HG02623 (cell line): ENCODE measurements around the gene KCNS3.
A peak's percentile ranks its signal among the peaks of the same experiment; 100 is the strongest.

ENCODE experiments used
- ATAC-seq: cut with Tn5 transposase; IDR thresholded peaks from one replicate; pipeline ENCODE4 v1.9.1; 2021; ENCODE audit warnings: moderate library complexity; ENCODE audit not compliant: unreplicated experiment

Gene KCNS3, protein sequence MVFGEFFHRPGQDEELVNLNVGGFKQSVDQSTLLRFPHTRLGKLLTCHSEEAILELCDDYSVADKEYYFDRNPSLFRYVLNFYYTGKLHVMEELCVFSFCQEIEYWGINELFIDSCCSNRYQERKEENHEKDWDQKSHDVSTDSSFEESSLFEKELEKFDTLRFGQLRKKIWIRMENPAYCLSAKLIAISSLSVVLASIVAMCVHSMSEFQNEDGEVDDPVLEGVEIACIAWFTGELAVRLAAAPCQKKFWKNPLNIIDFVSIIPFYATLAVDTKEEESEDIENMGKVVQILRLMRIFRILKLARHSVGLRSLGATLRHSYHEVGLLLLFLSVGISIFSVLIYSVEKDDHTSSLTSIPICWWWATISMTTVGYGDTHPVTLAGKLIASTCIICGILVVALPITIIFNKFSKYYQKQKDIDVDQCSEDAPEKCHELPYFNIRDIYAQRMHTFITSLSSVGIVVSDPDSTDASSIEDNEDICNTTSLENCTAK

DNA sequence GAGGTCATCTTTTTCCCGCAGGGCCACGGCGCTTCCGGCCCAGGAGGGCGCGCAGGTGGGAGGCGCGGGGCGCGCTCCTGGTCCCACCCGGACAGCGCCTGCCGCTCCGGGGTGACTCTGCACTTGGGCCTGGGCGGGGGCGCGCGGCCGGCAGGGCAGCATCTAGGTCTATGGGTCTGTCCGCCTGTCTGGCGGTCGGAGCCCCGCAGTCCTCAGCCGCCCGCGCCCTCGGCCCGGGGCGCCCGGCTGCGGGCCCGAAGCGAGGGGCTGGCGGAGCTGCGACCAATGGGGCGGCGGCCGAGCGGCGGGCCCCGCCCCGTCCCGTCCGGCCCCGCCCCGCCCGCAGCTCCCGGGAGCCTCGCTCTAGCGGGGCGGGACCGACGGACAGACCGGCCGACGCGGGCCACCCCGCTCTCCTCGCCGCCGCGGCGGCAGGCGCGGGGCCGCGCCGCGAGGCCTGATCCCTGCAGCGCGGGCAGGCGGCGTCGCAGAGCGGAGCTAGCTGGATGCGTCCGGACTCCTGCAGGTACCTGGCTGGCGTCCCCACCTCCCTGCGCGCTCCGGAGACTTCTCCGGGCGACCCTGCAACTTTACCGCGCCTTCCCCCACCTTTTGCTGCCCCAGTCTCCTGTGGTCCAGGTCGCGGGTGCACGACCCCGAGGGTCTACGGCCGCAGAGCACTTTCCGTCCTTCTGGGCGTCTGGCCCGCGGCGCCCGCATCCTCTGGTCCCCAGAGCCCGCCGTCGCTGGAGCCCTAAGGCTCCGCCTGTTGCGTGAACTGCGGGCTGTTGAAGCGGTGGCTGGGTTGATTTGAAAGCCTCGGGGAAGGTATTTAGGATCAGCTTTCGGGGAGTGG is at the start of gene KCNS3:
Gene KCNS3 (plus strand): TSS at position 387 of the 856 bp plus-strand sequence. CDS start 52,342 bp downstream, outside the sequence.
- ATAC-seq: peak; percentile 82

DNA sequence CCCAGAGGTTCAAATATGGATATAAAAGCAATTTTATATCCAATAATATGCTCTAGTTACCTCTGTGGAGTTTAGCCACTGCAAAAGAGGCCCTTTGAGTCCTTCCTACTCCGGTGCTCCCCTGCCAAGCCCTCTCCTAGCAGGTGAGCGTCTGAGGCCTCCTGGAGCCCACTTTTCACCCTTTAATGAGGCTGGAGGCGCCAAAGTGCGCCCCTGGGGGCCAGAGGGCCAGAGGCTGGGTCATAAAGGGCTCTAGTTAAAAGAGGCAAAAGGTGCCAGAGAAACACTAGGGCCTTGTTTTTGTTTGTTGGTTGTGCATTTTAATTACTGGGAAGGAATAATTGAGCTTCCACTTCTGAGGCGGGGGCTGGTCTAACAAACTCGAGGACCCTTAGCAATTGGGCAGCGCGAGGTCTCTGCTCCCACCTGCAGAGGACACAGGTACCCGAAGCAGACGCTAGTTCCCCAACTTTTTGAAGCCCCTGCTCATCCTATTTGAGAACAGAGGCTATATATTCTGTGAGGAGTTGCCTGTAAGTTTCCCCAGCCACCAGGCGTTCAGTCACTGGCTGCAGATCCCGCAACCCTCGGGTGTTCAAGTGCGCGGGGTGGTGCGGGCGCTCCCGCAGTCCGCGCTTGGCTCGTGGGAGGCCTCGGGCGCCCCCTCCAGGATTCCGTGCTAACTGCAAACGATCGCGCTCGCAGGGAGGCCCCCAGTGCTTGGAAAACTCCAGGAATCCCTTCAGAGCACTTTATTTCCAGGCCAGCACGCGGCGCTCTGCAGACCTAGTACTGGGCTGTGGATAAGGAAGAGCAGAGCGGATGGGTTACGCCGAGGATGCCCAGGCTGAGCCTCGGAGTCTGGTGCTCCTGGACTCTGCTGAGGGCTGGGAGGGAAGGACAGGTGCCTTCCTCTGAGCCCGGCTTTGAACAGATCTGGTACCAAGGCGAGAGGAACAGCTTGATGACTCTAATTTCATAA is 48.1 kb upstream of the KCNS3 start:
- ATAC-seq: peak; percentile 89

DNA sequence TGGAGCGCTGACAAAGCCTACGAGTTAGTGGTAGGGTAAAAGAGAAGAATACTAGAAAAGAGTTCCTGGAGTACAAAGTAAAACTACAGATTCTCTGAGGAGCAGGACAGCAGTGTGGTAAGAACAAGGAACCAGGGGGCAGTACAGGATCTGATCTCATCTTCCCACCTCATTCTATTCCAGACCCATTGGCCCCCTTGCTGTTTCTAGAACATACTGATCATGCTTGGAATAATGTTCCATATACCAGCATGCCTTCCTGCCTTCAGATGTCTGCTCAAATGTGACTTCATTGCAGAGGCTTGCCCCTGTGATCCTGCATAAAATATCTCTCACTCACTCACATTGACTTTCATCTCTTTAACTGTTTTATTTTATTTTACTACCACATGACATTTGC is 43.0 kb upstream of the KCNS3 start:
- ATAC-seq: no peak

DNA sequence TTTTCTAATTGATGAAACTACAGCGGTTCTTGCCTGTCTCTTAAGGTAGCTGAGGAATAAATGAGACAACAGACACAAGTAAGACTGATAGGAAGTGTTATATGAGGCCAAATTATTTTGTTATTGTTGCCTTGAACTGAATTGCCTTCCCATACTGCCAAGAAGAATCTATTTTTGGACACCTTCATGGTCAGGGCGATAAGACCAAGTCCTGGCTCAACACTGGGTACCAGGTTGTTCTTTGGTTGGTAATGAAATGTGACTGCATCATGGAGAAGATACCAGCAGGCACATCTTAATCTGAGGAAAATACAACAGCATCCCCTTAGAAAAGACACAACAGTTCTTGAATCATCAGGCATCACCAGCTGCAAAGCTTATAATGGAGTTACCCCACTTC is 38.5 kb upstream of the KCNS3 start:
- no peak for ATAC-seq

DNA sequence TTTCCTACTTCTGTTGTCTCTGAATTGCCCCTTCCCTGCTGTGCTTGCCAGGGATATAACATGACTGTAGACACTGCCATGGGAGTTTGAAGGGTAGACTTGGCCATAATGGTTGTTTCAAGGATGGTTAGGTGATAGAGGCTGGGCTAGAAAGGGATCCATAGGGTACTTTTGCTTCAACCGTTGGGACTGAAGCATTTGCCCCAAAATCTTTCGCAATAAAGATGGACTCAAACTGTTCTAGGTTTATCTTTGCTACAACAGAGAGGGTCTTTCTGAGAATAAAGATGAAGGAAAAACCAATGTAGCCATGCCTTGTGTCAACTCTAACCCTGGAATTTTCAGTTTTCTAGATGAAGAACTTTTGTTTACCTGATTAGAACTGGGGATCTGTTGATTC is 35.0 kb upstream of the KCNS3 start:
- no peak for ATAC-seq

DNA sequence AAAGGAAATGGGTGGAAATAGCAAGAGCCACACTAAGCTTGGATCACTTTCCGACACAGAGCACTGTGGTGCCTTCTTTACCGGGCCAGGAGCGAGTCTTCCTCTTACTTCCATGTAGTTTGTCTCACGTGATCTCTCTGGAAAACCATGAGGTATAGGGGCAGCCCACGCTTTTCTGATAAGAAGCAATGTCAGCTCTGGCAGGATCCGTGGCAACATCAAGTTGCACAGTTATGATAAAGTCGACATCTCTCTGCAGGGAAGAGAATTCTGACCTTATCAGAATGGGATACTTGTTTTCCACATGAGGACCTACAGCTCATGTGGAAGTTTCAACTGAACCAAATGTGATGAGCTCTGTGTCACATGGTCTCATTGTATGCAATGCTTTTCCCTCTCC is 32.7 kb upstream of the KCNS3 start:
- ATAC-seq: no peak

DNA sequence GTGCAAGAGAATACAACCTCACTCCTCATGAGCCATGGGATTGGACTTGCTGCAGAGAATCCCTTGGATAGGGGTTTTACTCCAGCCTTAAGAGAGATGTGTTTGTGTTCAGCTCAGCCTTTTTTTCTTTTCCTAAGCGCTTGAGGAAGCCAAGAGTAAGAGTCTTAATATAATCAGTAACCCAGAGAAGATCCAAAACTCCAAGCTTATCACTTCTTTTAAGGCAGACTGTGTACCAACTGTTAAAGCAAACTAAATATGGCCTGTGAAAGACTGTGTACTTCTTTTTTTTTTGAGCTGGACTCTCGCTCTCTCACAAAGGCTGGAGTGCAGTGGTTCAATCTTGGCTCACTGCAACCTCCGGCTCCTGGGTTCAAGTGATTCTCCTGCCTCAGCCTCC is 31.8 kb upstream of the KCNS3 start:
- ATAC-seq: no peak

DNA sequence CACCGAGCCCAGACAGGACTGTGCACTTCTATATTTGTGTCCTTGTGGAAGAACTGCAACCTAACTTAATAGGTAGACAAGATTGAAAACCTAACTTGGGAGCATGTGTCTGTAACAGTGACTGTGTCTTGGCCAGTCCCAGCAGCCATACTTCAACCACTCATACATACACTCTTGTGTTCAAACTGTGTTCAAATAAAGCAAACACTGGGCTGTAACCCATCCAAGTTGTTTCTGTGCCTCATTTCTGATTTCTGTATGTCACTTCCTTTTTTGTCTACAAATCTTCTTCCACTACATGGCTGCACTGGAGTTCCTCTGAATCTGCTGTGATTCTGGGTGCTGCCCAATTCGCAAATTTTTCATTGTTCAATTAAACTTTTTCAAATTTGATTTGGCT is 31.2 kb upstream of the KCNS3 start:
- no peak for ATAC-seq

DNA sequence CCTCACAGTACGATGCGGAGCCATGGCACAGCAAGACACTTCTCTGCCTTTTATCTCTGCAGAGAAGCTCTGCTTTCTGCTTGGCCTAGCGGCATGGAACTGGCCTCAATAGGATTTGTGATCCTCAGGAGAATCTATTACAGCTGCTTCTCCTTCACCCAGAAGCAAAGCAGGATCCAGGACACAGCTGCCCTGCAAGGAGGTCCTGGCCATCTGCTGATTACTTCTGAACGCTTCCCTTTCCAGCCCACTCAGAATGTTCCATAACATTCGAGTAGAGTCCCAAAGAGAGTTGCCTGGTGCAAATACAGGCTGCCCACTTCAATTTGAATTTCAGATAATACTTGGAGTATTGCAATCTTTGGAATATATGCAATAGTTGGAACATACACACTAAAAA is 29.2 kb upstream of the KCNS3 start:
- ATAC-seq: no peak

DNA sequence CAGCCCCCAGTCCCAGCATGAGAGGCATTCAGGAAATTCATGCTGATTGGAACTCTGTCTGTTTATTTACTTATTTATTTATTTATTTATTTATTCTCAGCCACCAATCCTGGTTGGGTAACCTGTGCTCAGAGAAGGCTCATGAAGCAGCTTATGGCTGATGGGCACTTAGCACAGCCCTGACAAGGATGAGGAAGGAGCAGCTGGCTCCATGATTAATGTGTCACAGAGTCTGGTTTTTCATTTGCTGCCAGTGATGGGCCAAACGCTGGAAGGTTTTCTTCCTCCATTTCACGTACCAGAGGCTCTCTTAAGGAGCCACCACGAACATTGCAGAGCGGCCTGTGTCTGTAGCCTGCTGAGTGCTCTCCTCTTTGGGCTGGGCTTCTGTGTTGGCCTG is 28.3 kb upstream of the KCNS3 start:
- ATAC-seq: no peak

DNA sequence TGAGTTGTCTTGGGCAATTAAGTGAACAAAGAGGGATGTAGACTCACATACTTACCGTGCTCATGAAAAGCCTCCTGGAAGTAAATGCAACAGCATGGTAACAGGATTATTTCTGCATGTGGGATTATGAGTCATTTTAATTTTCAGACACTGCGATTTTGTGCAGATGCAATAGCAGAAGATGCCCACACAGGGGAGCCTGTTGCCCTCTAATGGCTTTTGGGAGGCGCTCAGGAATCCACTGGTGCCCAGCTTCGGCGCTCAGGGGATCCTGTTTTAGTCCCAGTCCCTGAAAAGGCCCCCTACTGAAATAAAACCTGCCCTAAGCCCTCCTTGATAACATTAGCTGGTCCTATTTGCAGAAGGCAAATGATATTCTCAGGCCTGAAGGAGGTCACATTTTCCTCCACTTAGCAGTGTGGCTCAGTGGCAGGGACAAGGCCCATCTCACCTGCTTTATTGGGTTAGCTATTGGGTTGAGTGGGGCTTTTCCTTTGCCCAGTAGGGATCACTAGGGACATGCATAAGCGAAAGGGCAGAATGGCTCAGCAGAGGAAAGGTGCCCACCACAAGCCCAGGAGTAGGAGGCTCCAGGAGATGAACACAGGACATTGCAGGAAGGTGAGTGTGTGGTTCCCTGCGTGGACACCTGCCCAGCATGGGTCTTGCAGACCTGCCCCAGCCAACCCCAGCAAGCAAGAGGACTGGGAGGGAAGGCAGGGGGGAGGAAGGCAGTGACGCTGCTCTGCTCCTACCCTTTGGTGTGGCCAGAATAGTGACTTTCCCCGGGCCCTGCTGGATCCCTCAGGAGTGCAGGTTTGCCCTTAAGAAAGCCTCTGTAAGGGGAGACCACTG is 26.5 kb upstream of the KCNS3 start:
- peak; percentile 83 for ATAC-seq

DNA sequence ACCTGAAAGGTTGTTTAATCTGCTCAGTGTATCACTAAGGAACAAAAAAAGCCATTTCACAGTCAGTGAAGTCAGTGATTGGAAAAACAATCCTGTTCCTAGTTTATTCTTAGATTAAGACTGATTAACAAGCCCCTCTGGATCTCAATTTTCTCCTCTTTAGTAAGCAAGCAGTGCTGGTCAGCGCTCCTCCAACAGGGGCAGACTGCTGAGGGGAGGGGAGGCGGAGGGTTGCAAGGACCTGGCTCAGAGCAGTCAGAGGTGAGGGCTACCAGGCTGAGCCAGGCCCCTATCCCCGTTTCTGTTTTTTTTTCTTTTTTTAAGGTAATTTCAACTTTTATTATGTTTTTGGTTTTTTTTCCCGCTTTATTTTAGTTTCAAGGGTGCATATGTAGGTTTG is 24.7 kb upstream of the KCNS3 start:
- no peak for ATAC-seq

DNA sequence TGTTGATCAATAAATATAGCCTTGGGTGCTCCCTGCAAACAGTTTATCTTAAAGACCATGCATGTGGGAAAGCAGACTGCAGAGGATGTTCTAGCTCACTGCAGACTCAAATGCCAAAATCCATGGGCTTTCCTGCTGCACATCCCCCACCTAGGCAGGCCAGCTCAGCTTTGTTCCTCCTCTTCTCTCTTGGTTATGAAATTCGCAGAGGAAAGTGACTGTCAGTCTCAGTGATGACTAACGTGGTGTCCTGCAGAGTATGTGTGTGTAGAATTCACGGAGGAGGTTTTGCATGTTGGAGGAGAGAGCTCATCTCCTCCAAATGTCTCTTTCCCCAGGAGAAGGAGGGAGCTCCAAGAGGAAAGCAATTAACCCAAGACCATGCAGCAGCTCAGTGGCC is 21.4 kb upstream of the KCNS3 start:
- ATAC-seq: no peak

DNA sequence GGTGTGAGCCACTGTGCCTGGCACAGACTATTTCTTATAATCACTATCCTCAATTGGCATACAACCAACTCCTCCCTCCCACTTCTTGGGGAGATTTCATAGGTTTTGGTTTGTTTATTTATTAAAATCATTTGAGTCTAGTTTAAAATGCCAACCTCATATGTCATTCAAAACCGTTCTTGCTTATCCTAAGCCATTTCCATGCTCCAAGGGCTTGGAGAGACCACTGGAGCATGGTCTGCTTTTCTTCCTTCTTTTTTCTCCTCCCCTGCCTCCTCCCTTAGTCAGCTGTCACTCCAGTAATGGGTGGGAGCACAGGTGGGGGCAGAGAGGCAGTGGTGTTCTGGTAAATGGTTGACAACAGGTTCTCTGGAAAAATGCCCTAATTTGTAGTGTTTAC is 20.4 kb upstream of the KCNS3 start:
- no peak for ATAC-seq

DNA sequence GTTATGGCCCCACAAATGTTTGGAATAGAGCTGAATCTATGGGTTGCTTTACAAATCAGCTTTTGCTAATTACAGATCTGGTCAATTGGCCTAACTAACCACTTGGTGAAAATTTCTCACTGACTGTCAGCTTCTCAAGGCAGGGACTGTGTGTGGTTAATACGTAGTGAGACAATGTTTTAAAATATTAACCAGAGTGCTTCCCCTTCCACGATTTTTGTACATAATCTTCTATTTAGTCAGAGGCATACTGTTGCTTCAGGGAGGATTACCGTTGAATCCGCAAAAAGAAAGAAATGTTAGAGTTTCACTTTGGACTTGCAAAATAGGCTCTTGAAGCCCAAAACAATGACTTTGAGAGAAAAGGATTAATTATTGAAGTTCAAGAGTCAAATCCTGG is 14.9 kb upstream of the KCNS3 start:
- no peak for ATAC-seq

DNA sequence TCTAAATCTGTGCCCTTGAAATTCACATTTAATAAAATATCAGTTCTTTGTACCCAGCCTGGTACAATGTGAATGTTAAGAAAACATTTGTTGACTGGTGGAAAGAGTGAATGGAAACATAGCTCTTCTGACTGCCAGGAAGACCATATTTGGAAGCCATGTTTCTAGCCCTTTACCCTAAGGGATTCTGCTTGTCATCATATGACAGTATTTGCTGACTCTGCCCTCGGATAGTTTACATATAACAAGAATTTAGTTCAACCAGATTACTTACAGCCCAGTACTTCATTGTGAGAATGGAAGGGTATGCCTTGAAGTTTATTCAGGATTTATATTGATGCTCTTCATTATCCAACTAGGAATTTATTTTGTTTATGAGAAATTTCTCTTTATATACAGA is 13.8 kb upstream of the KCNS3 start:
- ATAC-seq: no peak

DNA sequence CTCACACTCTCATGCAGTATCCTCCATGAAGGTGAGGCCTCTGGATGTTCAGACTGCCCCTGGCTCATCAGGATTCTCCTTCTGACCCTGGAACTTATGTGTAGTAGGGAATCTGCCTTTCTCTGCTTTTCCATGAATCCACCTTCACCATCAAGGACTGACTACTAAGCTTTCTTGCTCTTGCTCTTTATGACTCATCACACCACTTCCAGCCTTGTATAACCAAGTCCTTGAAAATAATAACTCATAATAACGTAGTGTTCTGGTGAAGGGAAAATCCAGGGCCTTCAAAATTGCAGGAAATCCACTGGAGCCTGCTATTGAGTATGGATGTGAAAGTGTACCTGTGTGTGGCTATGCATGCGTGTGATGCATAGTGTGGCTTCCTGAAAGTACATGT is 11.3 kb upstream of the KCNS3 start:
- ATAC-seq: no peak

DNA sequence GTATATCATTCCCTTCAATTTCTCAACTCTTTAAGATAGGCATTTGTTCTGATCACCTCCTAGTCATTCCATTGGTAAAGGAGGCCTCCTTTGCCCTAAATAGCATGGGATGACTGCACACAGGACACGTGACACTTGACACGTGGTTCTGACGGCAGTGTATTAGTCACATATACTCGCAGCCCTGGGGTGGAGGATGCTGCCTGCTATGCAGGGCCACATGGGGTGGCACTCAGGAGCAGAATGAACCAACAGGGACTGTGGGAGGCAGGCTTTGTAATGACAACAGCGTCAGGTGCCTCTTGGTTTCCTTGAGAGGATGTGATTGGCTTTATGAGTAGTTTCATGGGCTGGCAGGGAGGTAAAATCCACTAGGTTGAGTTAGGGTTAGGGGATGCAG is 9.3 kb upstream of the KCNS3 start:
- no peak for ATAC-seq

DNA sequence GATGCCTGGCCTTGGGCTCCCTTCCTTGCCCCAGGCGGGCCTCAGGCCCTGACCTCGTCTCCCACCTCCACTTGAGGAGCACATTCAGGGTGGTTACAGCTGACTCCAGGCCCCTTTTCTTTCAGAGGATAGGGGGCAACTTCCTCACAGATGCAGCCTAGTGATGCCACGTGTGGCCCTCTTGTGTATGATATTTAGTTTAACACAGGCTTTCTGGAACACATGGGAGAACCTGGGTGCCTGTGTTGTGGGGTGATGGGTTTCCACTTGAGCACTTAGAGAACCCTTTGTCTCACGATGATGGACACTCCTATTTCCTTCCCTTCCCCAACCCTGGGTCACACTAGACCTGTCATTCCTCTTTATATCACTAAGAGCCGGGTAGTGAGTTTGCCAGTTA is 6.8 kb upstream of the KCNS3 start:
- no peak for ATAC-seq

DNA sequence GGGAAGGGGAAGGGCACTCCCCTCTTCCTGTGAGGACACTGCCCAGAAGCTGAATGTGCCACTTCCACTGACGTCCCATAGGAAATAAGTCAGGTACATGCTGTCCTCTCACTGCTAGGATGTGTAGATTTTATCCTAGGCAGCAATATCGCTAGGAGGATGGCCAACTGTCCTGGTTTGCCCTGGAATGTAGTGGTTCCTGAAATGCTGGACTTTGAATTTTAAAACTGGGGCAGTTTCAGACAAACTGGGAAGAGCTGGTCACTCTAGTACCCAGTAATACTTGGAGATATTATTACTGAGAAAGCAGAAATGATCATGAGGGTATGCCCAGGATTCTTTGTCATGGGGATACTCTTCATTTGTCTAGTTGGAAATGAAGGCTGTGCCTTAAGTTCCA is 5.4 kb upstream of the KCNS3 start:
- no peak for ATAC-seq
